Measurements from ENCODE around the gene COMMD6.

The COMMD6 gene

GRCh38 chr13:75521956-75522355, 15.7 kb downstream of the COMMD6 start:
- no peak for DNase-seq

DNA sequence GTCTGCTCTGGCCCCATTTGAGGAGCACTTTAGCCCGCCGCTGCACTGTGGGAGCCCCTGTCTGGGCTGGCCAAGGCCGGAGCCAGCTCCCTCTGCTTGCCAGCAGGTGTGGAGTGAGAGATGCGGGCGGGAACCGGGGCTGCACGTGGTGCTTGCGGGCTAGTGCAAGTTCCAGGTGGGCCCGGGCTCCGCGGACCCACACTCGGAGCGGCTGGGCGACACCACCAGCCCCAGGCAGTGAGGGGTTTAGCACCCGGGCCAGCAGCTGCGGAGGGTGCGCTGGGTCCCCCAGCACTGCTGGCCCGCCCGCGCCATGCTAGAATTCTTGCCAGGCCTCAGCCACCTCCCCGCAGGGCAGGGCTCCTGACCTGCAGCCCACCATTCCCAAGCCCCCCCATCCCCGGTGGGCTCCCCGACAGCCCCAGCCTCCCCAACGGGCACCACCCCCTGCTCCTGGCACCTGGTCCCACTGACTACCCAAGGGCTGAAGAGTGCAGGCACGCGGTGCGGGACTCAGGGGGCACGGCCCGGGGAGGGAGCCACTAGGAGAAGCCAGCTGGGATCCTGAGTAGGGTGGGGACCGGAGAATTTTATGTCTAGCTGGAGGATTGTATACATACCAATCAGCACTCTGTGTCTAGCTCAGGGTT, 19.1 kb downstream of the COMMD6 start:
- no peak for DNase-seq

- no peak for DNase-seq
These were observed 23.3 kb downstream of the COMMD6 start for GRCh38 chr13:75514080-75514995.

DNA sequence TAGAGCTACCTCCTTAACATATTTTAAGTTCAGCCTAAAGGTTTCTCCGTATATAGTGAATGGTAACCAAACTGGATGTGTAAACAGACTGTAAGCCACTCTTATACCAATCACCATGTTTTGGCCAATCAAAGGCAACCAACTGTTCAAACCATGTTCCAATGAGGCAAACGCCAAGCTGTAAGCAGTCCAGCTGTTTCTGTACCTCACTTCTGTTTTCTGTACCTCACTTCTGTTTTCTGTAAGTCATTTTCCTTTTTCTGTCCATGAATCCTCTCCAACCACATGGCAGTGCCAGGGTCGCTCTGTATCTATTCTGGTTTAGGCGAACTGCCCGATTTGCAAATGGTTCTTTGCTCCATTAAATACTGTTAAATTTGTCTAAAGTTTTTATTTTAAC, 24.4 kb downstream of the COMMD6 start:
- DNase-seq = no peak

DNA sequence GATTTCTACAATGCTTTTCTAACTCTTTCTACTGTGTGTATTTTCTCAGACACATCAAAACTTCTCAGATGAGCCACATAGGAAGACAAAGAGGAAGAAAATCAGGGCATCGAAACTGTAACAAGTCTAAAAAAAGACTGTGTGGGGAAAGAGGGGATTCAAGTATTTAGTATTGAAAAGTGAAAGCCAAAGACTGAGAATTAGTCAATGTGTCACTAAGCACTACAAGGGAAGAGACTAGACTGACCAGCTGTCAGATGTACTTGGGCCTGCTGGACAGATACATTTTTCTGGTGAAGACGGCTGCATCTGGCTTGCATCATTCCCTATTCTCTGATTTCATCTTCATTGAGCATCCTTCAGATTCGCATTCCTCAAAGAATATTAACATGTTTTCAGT, 25.4 kb downstream of the COMMD6 start:
- DNase-seq = no peak

GRCh38 chr13:75511051-75511625, 26.5 kb downstream of the COMMD6 start:
- no peak for DNase-seq

DNA sequence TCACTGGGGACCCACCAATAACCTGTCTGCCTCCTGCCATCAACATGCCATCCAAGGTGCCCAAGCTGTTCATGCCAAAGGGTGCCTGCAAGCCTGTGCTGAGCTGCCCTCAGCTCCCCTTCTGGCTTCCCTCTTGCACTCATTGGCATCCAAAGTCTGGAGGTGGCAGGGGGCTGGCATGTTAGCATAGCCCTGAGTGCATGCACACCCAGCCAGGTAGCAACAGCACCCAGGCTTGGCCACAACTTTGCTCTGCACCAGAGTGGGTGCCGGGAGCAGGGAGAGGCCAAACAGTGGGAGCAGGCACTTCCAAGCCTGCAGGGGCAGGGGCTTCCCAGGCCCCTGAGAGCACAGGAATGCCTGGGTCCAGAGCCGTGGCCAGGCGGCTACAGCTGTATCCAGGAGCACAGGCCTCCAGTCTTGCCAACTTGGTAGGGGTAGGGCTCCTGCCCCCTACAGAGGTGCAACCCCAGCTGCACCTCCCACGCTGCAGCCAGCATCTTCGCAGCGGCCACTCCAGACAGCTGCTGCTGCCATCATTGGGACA, 29.6 kb downstream of the COMMD6 start:
- DNase-seq = no peak

DNA sequence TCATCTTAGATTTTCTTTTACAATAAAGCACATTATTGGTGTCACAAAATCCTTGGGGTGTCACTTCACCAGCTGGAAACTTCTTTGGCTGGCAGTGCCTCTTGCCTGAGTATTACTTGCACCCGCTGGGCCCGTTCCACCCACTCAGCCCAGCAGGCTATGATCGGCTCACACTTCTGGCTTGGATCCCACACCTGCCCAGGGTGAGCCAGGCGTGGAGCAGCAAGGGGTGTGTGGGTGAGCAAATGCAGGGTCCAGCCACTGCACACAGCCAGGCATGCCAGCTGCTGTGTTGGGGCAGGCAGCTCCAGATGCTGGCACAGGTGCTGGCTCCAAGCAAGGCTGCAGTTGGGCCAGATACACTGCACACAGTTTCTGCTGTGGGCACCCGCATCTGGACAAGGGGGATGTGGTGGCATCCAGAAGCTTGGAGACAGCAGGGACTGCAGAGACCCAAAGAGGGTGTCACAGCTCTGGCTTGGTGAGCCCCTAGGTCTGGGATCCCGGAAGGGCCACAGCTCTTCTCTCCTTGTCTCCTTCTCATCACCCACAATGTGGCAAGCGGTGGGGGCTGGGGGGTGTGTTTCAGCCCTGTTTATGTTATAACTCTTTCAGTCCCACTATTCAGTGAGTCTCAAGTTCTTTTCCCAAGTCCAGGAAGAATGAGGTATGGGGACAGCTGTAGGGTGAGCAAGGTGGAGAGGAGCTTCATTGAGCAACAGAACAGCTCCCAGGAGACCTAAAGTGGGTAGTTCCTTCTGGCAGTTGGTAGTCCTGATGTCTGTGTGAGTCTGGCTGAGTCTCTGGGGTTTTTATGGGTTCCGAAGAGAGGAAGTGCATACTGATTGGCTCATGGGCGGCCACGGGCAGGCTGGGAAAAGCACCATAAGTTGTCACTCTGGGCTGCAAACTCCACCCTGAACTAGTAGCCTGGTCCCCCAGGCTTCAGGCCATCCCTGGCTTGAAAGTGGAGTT, 30.3 kb downstream of the COMMD6 start:
- no peak for DNase-seq

DNA sequence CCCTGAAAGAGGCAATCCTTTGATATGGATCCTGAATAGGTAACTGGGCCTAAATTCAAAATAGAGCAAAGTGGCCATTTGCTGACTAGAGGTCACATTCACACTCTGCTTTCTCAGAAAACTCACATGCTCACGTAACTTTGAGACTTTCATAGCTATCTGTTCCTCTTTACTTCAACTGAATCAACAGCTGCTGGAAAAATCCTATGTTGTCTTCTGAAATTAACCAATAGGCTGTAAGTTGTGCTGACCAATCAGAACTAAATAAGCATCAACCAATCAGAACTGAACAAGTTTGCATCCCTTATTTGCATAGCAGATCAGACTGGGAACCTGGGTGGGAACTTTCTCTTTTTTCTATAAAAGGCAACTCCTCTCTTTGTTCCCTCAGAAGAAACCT, 31.6 kb downstream of the COMMD6 start:
- DNase-seq = no peak

GRCh38 chr13:75505327-75505726, 32.3 kb downstream of the COMMD6 start:
- no peak for DNase-seq

GRCh38 chr13:75495938-75496337, 41.7 kb downstream of the COMMD6 start:
- DNase-seq = no peak

DNA sequence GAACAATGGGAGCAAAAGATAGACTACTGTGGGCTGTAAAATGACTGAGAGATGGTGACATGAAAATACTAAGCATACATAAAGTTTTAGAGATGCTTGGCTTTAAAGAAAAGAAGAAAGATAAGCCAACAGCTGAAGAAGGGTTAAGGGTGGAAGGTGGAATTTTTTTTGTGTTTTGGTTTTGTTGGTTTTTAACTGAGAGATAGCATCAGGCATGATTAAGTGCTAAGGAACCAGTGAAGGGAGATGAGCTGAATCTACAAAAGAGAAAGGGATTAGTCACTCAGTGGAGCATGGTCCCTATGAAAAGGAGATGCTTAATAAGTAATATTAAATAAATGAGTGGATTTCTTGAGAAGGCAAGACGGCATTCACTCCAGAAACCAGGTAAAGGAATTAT, 43.1 kb downstream of the COMMD6 start:
- no peak for DNase-seq

- DNase-seq = no peak
These were observed 44.5 kb downstream of the COMMD6 start for GRCh38 chr13:75493156-75493555.

- DNase-seq = no peak
These were observed 45.3 kb downstream of the COMMD6 start for GRCh38 chr13:75492389-75492788.

DNA sequence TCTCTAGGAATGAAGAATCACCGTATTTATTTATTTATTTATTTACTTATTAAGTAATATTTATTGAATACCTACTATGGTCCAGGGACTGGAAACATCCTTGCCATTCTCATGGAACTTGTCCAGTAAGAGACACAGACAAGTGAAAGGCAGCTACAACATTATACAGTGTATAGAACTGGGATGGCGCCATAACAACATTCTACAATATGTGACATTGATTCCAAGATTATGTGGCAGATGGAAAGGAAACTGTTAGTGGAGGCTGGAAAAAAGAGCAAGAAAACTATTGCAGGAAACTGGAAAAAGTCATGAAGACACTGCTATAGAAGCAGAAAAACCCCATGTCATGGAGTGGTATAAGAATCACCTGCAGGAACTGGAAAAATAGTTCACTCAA, 46.3 kb downstream of the COMMD6 start:
- DNase-seq = no peak

GRCh38 chr13:75489502-75490263, 48.0 kb downstream of the COMMD6 start:
- DNase-seq = no peak

DNA sequence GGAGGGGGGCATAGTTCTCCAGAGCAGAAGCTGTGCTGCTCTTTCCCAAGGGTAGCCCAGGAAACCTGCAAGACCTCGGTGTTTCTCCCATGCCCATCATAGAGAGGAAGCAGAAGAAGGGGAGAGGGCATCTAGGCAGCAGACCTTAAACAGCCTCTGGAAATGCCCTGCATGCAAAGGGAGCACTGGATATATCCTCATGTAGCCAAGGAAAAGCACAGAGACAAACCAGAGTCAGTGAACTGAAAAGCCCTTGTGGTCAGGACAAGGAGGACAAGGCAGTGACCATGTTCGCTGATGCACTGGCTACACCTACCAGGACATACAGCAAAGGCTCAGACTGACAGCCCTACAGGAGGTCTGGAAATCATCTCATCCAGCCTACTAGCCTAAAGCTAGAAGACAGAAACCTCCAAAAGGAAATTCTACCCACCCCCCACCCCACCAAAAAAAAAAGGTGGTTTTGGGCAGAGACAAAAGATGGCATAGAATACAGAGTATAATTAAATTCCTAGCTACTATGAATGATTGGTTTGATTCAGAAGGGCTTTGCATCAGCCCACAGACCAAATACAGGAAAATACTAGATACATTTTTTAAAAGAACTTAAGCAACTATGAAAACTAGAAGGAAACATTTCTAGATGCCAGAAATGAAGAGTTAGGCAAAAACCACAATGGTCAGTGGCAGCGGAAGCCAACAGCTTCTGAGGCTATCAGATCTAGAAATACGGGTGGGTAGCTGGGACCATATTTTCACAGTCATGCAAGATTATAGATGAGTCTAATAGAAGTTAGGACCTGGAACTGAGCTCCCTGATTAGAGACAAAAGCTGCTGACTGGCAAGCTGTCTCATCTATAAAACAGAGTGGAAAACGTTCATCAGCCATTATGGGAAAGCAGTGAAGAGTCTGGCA, 51.2 kb downstream of the COMMD6 start:
- DNase-seq = no peak

DNA sequence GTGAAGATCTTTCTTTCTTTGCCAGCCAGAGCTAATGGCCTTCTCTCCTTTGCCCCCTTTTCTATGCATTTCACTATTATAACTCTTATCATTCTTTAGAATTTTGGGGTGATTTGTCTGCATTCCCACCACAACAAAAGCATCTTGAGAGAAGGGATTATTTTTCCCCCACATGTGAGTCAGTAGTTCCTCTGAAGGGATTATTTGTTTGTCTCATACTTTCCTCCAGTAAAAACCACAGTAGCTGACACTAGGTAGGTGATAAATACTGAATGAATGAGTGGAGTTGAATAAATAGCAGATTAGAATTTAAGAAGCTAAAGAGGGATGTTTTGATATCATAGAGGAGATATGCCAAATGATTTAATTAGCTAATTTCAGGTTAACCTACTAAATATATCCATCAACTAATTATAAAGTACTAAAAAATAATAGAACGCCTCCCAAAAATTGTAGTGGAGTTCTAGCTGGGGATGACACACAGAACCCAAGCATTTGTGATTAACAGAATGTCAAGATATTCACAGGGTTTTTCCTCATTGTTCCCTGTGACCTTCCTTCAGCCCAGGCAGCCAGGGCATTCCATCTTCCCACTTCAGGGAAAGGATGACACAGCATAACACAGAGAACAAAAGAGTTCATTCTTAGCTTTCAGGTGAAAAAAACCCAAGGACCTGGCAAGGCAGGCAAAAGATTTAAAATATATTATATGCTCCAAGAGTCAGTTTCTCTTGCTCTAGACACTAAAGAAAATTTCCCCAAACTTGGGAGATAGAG, 52.2 kb downstream of the COMMD6 start:
- DNase-seq = no peak

- DNase-seq = no peak
These were observed 54.9 kb downstream of the COMMD6 start for GRCh38 chr13:75482820-75483079.
